ENCODE data around the gene PBX3.

Gene PBX3

GRCh38 chr9:125752070-125752628 lies 5.0 kb downstream of the PBX3 start:
- H3K4me3 ChIP-seq (ENCODE audit: control insufficient read depth, low read depth, low read length): no peak overlapping the region
- no peak for TF ChIP-seq CTCF (conservative IDR thresholded peaks at IDR 0.05; ENCODE audit: control insufficient read depth, insufficient read depth, low read depth, low read length)
- no peak for DNase-seq (ENCODE audit: low read depth)

GRCh38 chr9:125754096-125754495 lies 6.9 kb downstream of the PBX3 start:
- TF ChIP-seq CTCF (conservative IDR thresholded peaks at IDR 0.05; ENCODE audit: control insufficient read depth, insufficient read depth, low read depth, low read length): no peak
- DNase-seq (ENCODE audit: low read depth): no peak

GRCh38 chr9:125755340-125755739 lies 8.2 kb downstream of the PBX3 start:
- DNase-seq (ENCODE audit: low read depth): no peak
- no peak overlapping the region for H3K4me3 ChIP-seq (ENCODE audit: control insufficient read depth, low read depth, low read length)
- TF ChIP-seq CTCF (conservative IDR thresholded peaks at IDR 0.05; ENCODE audit: control insufficient read depth, insufficient read depth, low read depth, low read length): no peak

More at GRCh38 chr9:125754096-125754495, 6.9 kb downstream of the PBX3 start:
- H3K4me3 ChIP-seq (ENCODE audit: control insufficient read depth, low read depth, low read length): no peak overlapping the region

GRCh38 chr9:125756518-125756917 lies 9.3 kb downstream of the PBX3 start:
- TF ChIP-seq CTCF (conservative IDR thresholded peaks at IDR 0.05; ENCODE audit: control insufficient read depth, insufficient read depth, low read depth, low read length): no peak
- H3K4me3 ChIP-seq (ENCODE audit: control insufficient read depth, low read depth, low read length): no peak overlapping the region
- no peak for DNase-seq (ENCODE audit: low read depth)

- TF ChIP-seq CTCF (conservative IDR thresholded peaks at IDR 0.05; ENCODE audit: control insufficient read depth, insufficient read depth, low read depth, low read length): no peak
- no peak for DNase-seq (ENCODE audit: low read depth)
- no peak overlapping the region for H3K4me3 ChIP-seq (ENCODE audit: control insufficient read depth, low read depth, low read length)
Observed at GRCh38 chr9:125757834-125758233, 10.7 kb downstream of the PBX3 start.

- no peak for DNase-seq (ENCODE audit: low read depth)
- TF ChIP-seq CTCF (conservative IDR thresholded peaks at IDR 0.05; ENCODE audit: control insufficient read depth, insufficient read depth, low read depth, low read length): no peak
- no peak overlapping the region for H3K4me3 ChIP-seq (ENCODE audit: control insufficient read depth, low read depth, low read length)
Observed at GRCh38 chr9:125758986-125759763, 12.0 kb downstream of the PBX3 start.

Measured in fibroblast of mammary gland (primary cell).